ENCODE measurements around the gene SDHAF4. TPM values are rescaled to one million over a fixed set of nuclear protein-coding genes. Genes with fewer than 3 reads are reported as not detected.

Gene SDHAF4
- total and polyA plus RNA-seq, 2 experiments from 2014 or later = 10.9 to 12.1 TPM

DNA sequence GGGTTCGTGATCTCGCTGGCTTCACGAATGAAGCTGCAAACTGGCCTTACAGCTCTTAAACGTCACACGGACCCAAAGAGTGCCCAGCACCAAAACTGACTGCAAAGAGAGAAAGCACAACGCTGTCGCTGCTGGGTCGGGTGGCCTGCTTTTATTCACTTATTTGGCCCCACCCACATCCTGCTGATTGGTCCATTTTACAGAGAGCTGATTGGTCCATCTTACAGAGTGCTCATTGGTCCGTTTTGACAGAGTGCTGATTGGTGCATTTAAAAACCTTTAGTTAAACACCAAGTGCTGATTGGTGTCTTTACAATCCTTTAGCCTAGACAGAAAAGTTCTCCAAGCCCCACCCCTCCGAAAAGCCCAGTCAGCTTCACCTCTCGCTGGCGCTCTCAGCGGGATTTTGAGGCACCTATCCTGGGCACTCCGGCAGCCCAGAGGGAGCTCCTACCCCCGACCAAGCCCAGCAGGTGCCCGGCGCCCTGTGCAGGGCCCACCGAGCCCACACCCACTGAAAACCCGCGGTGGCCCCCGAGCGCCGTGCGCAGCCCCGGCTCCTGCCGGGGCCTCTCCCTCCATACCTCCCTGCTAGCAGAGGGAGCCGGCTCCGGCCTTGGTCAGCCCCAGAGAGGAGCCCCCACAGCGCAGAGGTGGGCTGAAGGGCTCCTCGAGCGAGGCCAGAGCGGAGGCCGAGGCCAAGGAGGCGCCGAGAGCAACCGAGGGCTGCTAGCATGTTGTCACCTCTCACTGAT lies 60.9 kb downstream of the SDHAF4 start:
- Histone ChIP-seq H3K9me3 (ENCODE audit: low read depth) (no peaks in the 10 kb centered on the region), H2AFZ (no peak overlapping the region), H3K9me2 (ENCODE audit: insufficient read depth) (no peaks in the 10 kb centered on the region), H4K20me1 (ENCODE audit: insufficient read depth) (no peaks in the 10 kb centered on the region), H3K4me1 (ENCODE audit: insufficient read depth) (no peaks in the 10 kb centered on the region), H3F3A (ENCODE audit: insufficient read depth) (no peaks in the 10 kb centered on the region), H3K27ac (no peak overlapping the region), H3K9ac (no peak overlapping the region), H3K4me3 (no peak overlapping the region), H3K27me3 (replicated peaks; ENCODE audit: insufficient read depth) (no peaks in the 10 kb centered on the region), H3K36me3 (ENCODE audit: low read depth) (no peaks in the 10 kb centered on the region), H3K4me2 (ENCODE audit: unreplicated experiment) (no peak overlapping the region), H3K79me2 (ENCODE audit: insufficient read depth) (no peaks in the 10 kb centered on the region)
- TF ChIP-seq EZH2 (IDR thresholded peaks at IDR 0.05; ENCODE audit: insufficient read depth, poor library complexity, severe bottlenecking) (no peak), EZH2phosphoT487 (IDR thresholded peaks at IDR 0.05; ENCODE audit: insufficient read depth, low read depth) (no peak)
- in situ Hi-C loops (cut with MboI) = no loop called here
- 76 to 81% methylated on average over 27 to 36 of the region's 36 CpGs for WGBS, 2 experiments (ENCODE audit: low coverage in 1 of 2, low lambda C conversion rate in 2 of 2, missing lambda C conversion rate in 2 of 2)
- no peak for DNase-seq

DNA sequence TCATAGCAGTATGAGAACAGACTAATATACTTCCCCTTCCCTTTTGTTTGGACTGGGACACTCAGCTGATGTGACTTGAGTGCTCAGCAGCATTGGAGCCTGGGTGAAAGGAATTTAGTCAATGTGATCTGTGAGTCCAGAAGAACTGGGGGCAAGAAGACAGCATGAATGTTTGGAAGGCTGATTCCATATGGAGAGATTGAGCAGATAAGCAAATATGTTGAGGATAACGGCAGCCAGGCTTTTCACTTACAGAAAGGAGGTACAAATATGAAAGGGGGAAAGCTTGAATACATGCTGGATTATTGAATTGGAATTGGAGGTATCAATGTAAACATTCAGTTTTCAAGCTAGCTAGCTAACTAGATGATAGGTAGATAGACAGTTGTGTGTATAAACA lies 63.2 kb downstream of the SDHAF4 start:
- Histone ChIP-seq H3K4me1 (ENCODE audit: insufficient read depth) (no peaks in the 10 kb centered on the region), H3K4me3 (no peak overlapping the region), H3K36me3 (ENCODE audit: low read depth) (no peaks in the 10 kb centered on the region), H3K4me2 (ENCODE audit: unreplicated experiment) (no peak overlapping the region), H3K79me2 (ENCODE audit: insufficient read depth) (no peaks in the 10 kb centered on the region), H2AFZ (no peak overlapping the region), H3K27me3 (replicated peaks; ENCODE audit: insufficient read depth) (no peaks in the 10 kb centered on the region), H3K9ac (no peak overlapping the region), H3K9me2 (ENCODE audit: insufficient read depth) (no peaks in the 10 kb centered on the region), H3F3A (ENCODE audit: insufficient read depth) (no peaks in the 10 kb centered on the region), H3K27ac (no peak overlapping the region), H3K9me3 (ENCODE audit: low read depth) (no peaks in the 10 kb centered on the region), H4K20me1 (ENCODE audit: insufficient read depth) (no peaks in the 10 kb centered on the region)
- DNase-seq = no peak
- 22 to 38% methylated on average over 1 of the region's 1 CpG for WGBS, 2 experiments (ENCODE audit: low coverage in 1 of 2, low lambda C conversion rate in 2 of 2, missing lambda C conversion rate in 2 of 2)
- TF ChIP-seq EZH2 (IDR thresholded peaks at IDR 0.05; ENCODE audit: insufficient read depth, poor library complexity, severe bottlenecking) (no peak), EZH2phosphoT487 (IDR thresholded peaks at IDR 0.05; ENCODE audit: insufficient read depth, low read depth) (no peak)
- in situ Hi-C loops (cut with MboI) = no loop called here

DNA sequence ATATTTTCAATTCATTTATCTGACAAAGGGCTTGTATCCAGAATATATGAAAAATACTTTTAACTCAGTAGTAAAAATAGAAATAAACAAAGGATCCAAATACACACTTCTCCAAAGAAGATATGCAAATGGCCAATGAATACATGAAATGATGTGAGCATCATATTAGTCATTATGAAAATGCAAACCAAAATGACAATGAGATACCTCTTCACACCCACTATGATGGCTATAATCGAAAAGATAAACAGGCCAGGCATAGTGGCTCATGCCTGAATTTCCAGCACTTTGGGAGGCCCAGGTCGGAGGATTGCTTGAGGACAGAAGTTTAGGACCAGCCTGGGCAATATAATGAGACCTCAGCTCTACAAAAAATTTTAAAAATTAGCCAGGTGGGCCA lies 67.1 kb downstream of the SDHAF4 start:
- no peak for DNase-seq
- no peaks in the 10 kb centered on the region for H3K9me3 ChIP-seq (ENCODE audit: low read depth)
- H3K36me3 ChIP-seq (ENCODE audit: low read depth) = no peaks in the 10 kb centered on the region
- in situ Hi-C loops (cut with MboI) = no loop called here
- H3K79me2 ChIP-seq (ENCODE audit: insufficient read depth) = no peaks in the 10 kb centered on the region
- H4K20me1 ChIP-seq (ENCODE audit: insufficient read depth) = no peaks in the 10 kb centered on the region
- no peaks in the 10 kb centered on the region; the same call in 1 of the 2 replicates for H3K27me3 ChIP-seq (replicated peaks; ENCODE audit: insufficient read depth)
- no peak overlapping the region for H3K4me2 ChIP-seq (ENCODE audit: unreplicated experiment)
- H2AFZ ChIP-seq = no peak overlapping the region
- no peak overlapping the region for H3K4me3 ChIP-seq
- 8 to 16% methylated on average over 2 of the region's 2 CpGs for WGBS, 2 experiments (ENCODE audit: low coverage in 1 of 2, low lambda C conversion rate in 2 of 2, missing lambda C conversion rate in 2 of 2)
- no peaks in the 10 kb centered on the region for H3K9me2 ChIP-seq (ENCODE audit: insufficient read depth)
- H3K27ac ChIP-seq = no peak overlapping the region
- H3K4me1 ChIP-seq (ENCODE audit: insufficient read depth) = no peaks in the 10 kb centered on the region
- TF ChIP-seq EZH2 (IDR thresholded peaks at IDR 0.05; ENCODE audit: insufficient read depth, poor library complexity, severe bottlenecking) (no peak), EZH2phosphoT487 (IDR thresholded peaks at IDR 0.05; ENCODE audit: insufficient read depth, low read depth) (no peak)
- no peak overlapping the region for H3K9ac ChIP-seq
- H3F3A ChIP-seq (ENCODE audit: insufficient read depth) = no peaks in the 10 kb centered on the region

DNA sequence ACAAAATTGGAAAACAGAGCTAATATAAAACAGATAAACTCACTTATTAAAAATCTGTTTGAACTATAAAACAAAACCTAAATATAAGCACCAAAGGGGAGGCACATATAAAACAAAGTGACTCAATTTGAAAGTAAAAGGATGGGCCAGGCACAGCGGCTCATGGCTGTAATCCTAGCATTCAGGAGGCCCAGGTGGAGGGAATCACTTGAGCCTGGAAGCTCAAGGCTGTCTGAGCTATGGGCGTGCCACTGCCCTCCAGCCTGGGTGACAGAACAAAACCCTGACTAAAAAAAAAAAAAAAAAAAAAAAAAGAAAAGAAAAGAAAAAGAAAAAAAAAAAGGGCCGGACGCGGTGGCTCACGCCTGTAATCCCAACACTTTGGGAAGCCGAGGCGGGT lies 69.9 kb downstream of the SDHAF4 start:
- 76 to 83% methylated on average over 5 to 8 of the region's 8 CpGs for WGBS, 2 experiments (ENCODE audit: low coverage in 1 of 2, low lambda C conversion rate in 2 of 2, missing lambda C conversion rate in 2 of 2)
- Histone ChIP-seq H3K36me3 (ENCODE audit: low read depth) (no peaks in the 10 kb centered on the region), H3K4me1 (ENCODE audit: insufficient read depth) (no peaks in the 10 kb centered on the region), H3K4me2 (ENCODE audit: unreplicated experiment) (no peak overlapping the region), H3K9me2 (ENCODE audit: insufficient read depth) (no peaks in the 10 kb centered on the region), H3K4me3 (no peak overlapping the region), H3K79me2 (ENCODE audit: insufficient read depth) (no peaks in the 10 kb centered on the region), H3K27me3 (replicated peaks; ENCODE audit: insufficient read depth) (no peaks in the 10 kb centered on the region; the same call in 1 of the 2 replicates), H3F3A (ENCODE audit: insufficient read depth) (no peaks in the 10 kb centered on the region), H3K9ac (no peak overlapping the region), H3K9me3 (ENCODE audit: low read depth) (no peaks in the 10 kb centered on the region), H2AFZ (no peak overlapping the region), H3K27ac (no peak overlapping the region), H4K20me1 (ENCODE audit: insufficient read depth) (no peaks in the 10 kb centered on the region)
- no peak for DNase-seq
- no peak for TF ChIP-seq EZH2 (IDR thresholded peaks at IDR 0.05; ENCODE audit: insufficient read depth, poor library complexity, severe bottlenecking)
- TF ChIP-seq EZH2phosphoT487 (IDR thresholded peaks at IDR 0.05; ENCODE audit: insufficient read depth, low read depth) = no peak
- in situ Hi-C loops (cut with MboI) = no loop called here
